HCT116 (cell line): Measurements from ENCODE around the gene ROBO1.

Experiments used
- MAX ChIP-seq: IDR thresholded peaks from 2 replicates; pipeline ENCODE4 v1.6.1; 2012
- POLR2A ChIP-seq: IDR thresholded peaks from 2 replicates; pipeline ENCODE4 v1.7.0; 2011; ENCODE audit warnings: borderline replicate concordance; ENCODE audit not compliant: insufficient read depth, insufficient read length; ENCODE audit errors: extremely low read depth

- TF ChIP-seq MAX (no peak), POLR2A (no peak)
Measured at GRCh38 chr3:79517766-79518413, 249.9 kb downstream of the ROBO1 start.
